Adrenal gland (tissue), 12 donors: Measurements from ENCODE around the gene LDB2. TPM values are rescaled to one million over a fixed set of nuclear protein-coding genes. Genes with fewer than 3 reads are reported as not detected.

Source experiments
- DNase-seq, 7 donors: peaks; one replicate each; pipeline ENCODE4 v3.0.0-alpha.2; 2019 to 2020
- H3K27ac ChIP-seq, 5 donors: fragments of 200-600 bp; sonication (generic) in 4 of 5; 1 replicate in 3 of 5; 2 replicates in 2 of 5; pipeline versions ENCODE4 v1.5.1 to v1.8.0; 2016 to 2020; ENCODE audit warnings: mild to moderate bottlenecking in 1 of 5
- H3K27me3 ChIP-seq: fragments of 200-600 bp; 2 replicates; pipeline ENCODE4 v1.8.0; 2021
- H3K36me3 ChIP-seq, 2 donors: fragments of 200-600 bp; replicated peaks in 1 of 2; 1 replicate in 1 of 2; 2 replicates in 1 of 2; pipeline versions ENCODE4 v1.5.1 to v1.8.0; 2018 to 2022
- H3K4me1 ChIP-seq, 2 donors: fragments of 200-600 bp; replicated peaks in 1 of 2; 1 replicate in 1 of 2; 2 replicates in 1 of 2; pipeline versions ENCODE4 v1.5.1 to v1.8.0; 2018 to 2021
- H3K4me3 ChIP-seq, 4 donors: fragments of 200-600 bp; sonication (generic) in 3 of 4; one replicate each; pipeline ENCODE4 v1.5.1; 2016 to 2018
- H3K9me3 ChIP-seq, 3 donors: fragments of 200-600 bp; sonication (generic) in 1 of 3; replicated peaks in 1 of 3; 1 replicate in 2 of 3; 2 replicates in 1 of 3; pipeline versions ENCODE4 v1.5.1 to v1.8.0; 2016 to 2021
- POLR2A ChIP-seq, 2 donors: fragments of 450-650 bp; IDR thresholded peaks; one replicate each; pipeline ENCODE4 v1.6.1; 2017; ENCODE audit warnings: antibody characterized with exemption in 2 of 2, mild to moderate bottlenecking in 2 of 2, moderate library complexity in 1 of 2
- WGBS, 4 donors: extraction: QIAGEN DNeasy Blood & Tissue Kit in 2 of 4; methylation state at CpG; one replicate each; pipeline versions ENCODE4 v1.1.5 to v1.1.7; 2013 to 2017; 5-methylcytosine and 5-hydroxymethylcytosine counted together
- intact Hi-C, 2 donors: fragments of 100-400 bp; cut with DNase I; formaldehyde crosslinking; loops; one replicate each; pipeline versions ENCODE4 v1.14.1 to v1.15.0; 2022 to 2023
- polyA plus RNA-seq, 3 donors: library from polyadenylated mRNA; stranded (reverse); fragments of 200-250 nt in 2 of 3; fragments of 350-450 nt in 1 of 3; fragmentation: Illumina TruSeq in 1 of 3; extraction: RNeasy Lipid Tissue Mini Kit (QIAGEN cat#74804) in 1 of 3; gene quantifications; one replicate each; pipeline ENCODE4 v1.2.3, GENCODE V29; 2013 to 2014
- total RNA-seq, 9 donors: library from RNA; depleted of rRNA in 4 of 9; stranded (reverse); fragments of >200 nt in 4 of 9; fragments of 120-200 nt in 1 of 9; fragmentation: NEBNext Ultra II Directional in 1 of 9; extraction: Animal tissue kit (Norgen Biotek cat#: 25700) in 1 of 9; gene quantifications; one replicate each; pipeline versions ENCODE4 v1.1.0 to v1.2.4, GENCODE V29; 2013 to 2023
- TF ChIP-seq, protein P1 (sequence below), 6 experiments: fragments of 450-650 bp in 4 of 6; fragments of 200-600 bp in 2 of 6; sonication (generic) in 1 of 6; IDR thresholded peaks; 1 replicate in 5 of 6; 2 replicates in 1 of 6; pipeline versions ENCODE4 v1.5.1 to v1.8.0; 2016 to 2021; ENCODE audit warnings: antibody characterized with exemption in 6 of 6, mild to moderate bottlenecking in 2 of 6, moderate library complexity in 1 of 6
- donor health status: healthy with polysubstance abuse.
- donor health status: Bipolar disorder and iron deficiency.
- donor health status: DM: yes; HTN: yes; CAD: no.
- donor health status: DM: no; HTN: no; CAD: no.
- donor health status: DM: no; HTN: no; CAD: no.
- donor health status: DM: yes; HTN: yes; CAD: no.

The LDB2 gene
- total and polyA plus RNA-seq, 12 donors: 17.1 to 51.1 (median 27.0) TPM

DNA sequence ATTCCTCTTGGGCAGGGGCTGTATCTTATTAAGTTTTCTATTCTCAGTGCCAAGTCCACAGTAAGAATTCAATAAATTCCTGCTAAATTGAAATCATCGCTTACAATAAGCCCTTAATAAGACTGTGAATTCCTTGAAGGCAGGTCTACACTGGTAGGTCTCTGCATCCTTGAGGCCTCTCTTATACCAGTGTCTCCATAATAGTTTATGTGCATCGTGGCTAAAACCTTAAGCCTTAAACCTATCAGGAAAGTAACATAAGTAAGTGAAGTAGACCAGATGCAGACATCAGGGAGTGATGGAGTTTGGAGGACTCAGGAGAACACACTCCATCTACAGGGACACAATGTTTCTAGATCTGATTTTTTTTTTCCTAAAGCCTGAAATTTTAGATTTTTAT lies 240.3 kb downstream of the LDB2 start:
- H3K27ac ChIP-seq: no peak overlapping the region
- H3K36me3 ChIP-seq: no peaks in the 10 kb centered on the region

DNA sequence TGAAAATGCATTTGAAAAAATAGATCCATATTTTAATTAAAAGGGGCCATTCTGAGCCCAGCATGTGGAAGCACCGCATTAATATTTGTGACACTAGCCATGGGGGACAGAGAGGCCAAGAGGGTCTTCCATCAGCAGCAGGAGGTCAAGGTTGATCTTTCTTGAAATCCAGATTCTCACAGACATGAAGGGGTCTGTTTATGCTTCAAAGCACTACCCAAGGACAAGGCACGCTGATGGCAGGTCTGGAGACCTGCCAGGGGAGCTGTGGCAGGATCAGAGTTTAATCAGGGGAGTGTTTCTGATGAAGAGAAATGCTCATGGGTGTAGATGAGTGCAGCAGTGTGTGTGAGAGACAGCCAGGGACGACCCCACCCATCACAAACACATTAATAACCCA lies 243.3 kb downstream of the LDB2 start:
- Histone ChIP-seq H3K9me3 (no peaks in the 10 kb centered on the region), H3K27me3 (no peaks in the 10 kb centered on the region), H3K36me3 (no peaks in the 10 kb centered on the region), H3K4me1 (no peaks in the 10 kb centered on the region), H3K27ac (no peak overlapping the region), H3K4me3 (no peak overlapping the region)
- DNase-seq: no peak
- 30 to 44% (median 40%) methylated on average over 3 of the region's 3 CpGs for WGBS, 4 donors
- TF ChIP-seq POLR2A (IDR thresholded peaks at IDR 0.05): no peak
- TF ChIP-seq, protein P1, sequence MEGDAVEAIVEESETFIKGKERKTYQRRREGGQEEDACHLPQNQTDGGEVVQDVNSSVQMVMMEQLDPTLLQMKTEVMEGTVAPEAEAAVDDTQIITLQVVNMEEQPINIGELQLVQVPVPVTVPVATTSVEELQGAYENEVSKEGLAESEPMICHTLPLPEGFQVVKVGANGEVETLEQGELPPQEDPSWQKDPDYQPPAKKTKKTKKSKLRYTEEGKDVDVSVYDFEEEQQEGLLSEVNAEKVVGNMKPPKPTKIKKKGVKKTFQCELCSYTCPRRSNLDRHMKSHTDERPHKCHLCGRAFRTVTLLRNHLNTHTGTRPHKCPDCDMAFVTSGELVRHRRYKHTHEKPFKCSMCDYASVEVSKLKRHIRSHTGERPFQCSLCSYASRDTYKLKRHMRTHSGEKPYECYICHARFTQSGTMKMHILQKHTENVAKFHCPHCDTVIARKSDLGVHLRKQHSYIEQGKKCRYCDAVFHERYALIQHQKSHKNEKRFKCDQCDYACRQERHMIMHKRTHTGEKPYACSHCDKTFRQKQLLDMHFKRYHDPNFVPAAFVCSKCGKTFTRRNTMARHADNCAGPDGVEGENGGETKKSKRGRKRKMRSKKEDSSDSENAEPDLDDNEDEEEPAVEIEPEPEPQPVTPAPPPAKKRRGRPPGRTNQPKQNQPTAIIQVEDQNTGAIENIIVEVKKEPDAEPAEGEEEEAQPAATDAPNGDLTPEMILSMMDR (IDR thresholded peaks at IDR 0.05): no peak
- intact Hi-C loops: no loop called here

More for the DNA sequence above, 240.3 kb downstream of the LDB2 start:
- no peak overlapping the region for H3K4me3 ChIP-seq
- DNase-seq: no peak
- TF ChIP-seq, protein P1 (IDR thresholded peaks at IDR 0.05): no peak
- TF ChIP-seq POLR2A (IDR thresholded peaks at IDR 0.05): no peak
- H3K27me3 ChIP-seq: no peaks in the 10 kb centered on the region
- 78 to 96% (median 86%) methylated on average over 2 of the region's 2 CpGs for WGBS, 4 donors
- H3K4me1 ChIP-seq: no peaks in the 10 kb centered on the region
- no peaks in the 10 kb centered on the region for H3K9me3 ChIP-seq
- intact Hi-C loops: no loop called here

DNA sequence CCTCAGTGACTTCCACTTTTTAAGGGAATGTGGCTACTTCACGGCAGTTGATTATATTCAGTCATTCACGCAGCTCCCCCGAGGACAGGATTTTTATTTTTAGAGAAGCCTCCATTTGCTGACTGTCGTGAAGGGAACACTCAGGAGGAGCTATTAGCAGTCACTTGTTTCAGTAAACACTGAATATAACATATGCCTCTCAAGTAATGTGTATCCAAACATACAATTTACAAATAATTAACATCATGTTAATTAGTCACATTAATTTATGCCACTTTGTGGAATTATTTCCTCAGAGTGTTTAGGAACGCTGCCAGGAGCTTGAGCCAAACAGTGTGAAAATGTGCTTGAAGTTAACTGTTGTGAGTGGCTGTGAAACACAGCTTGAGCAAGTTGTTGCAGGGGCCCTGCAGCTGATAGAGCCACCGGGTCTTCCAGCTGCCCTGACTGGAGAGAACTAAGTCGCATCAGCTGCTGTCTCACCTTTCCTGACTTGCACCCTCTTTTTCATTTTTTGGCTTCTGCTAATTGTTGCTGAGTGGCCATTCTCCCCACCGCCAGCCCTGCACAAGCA lies 245.6 kb downstream of the LDB2 start:
- Histone ChIP-seq H3K36me3 (no peaks in the 10 kb centered on the region), H3K9me3 (no peaks in the 10 kb centered on the region), H3K4me3 (no peak overlapping the region), H3K27me3 (no peaks in the 10 kb centered on the region), H3K4me1 (no peaks in the 10 kb centered on the region), H3K27ac (no peak overlapping the region)
- 75 to 79% (median 77%) methylated on average over 8 of the region's 8 CpGs for WGBS, 4 donors
- TF ChIP-seq POLR2A (IDR thresholded peaks at IDR 0.05): no peak
- TF ChIP-seq, protein P1 (IDR thresholded peaks at IDR 0.05): no peak
- DNase-seq: no peak
- intact Hi-C loops: no loop called here

DNA sequence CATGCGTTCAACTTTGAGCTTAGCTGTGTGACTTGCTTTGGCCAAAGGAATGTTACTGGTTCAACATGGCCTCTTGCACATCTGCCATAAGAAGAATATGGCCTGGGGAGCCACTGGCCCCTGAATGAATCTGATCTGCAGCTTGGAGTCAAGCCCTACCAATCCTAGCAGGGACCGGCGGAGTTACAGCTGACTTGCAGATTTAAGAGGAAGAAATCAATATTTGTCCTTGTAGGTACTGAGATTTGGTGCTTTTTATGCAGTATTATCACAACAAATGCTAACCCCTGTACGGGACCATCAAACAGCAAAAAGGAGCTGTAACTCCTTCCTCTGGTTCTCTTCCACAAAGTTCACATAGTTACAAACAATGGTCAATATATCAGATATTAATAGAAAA lies 252.0 kb downstream of the LDB2 start:
- no peak for TF ChIP-seq POLR2A (IDR thresholded peaks at IDR 0.05)
- TF ChIP-seq, protein P1 (IDR thresholded peaks at IDR 0.05): no peak
- intact Hi-C loops: no loop called here
- H3K36me3 ChIP-seq: no peaks in the 10 kb centered on the region
- H3K4me3 ChIP-seq: no peak overlapping the region
- H3K4me1 ChIP-seq: no peaks in the 10 kb centered on the region
- DNase-seq: no peak
- no peak overlapping the region for H3K27ac ChIP-seq
- H3K27me3 ChIP-seq: no peaks in the 10 kb centered on the region
- 88 to 96% (median 93%) methylated on average over 3 to 4 of the region's 4 CpGs for WGBS, 4 donors
- no peaks in the 10 kb centered on the region for H3K9me3 ChIP-seq
